Mesendoderm (in vitro differentiated cells): Measurements from ENCODE around the gene CTBP1.
"Not testable (repeated sequence)": the region's sequence is repeated elsewhere in the genome, so short reads cannot be mapped to it uniquely, and the experiment has no call there.

ENCODE experiments used
- DNase-seq: peaks from one replicate; pipeline ENCODE4 v3.0.0; 2013
- H2AK5ac ChIP-seq: 2 replicates; pipeline ENCODE4 v1.6.1; 2013; ENCODE audit warnings: low read length, inconsistent platforms
- H2BK120ac ChIP-seq: 2 replicates; pipeline ENCODE4 v1.6.1; 2013; ENCODE audit warnings: low read depth, mild to moderate bottlenecking, low read length, moderate library complexity, mixed read lengths
- H2BK15ac ChIP-seq: replicated peaks from 2 replicates; pipeline ENCODE4 v1.6.1; 2013; ENCODE audit warnings: low read depth, mild to moderate bottlenecking, moderate library complexity
- H2BK5ac ChIP-seq: 2 replicates; pipeline ENCODE4 v1.6.1; 2013; ENCODE audit warnings: low read length, inconsistent platforms
- H3K18ac ChIP-seq: 2 replicates; pipeline ENCODE4 v1.6.1; 2013; ENCODE audit warnings: mild to moderate bottlenecking, low read length, mixed read lengths
- H3K23ac ChIP-seq: one replicate; pipeline ENCODE4 v1.6.1; 2013; ENCODE audit warnings: low read length
- H3K27ac ChIP-seq: 2 replicates; pipeline ENCODE4 v1.5.1; 2013; ENCODE audit warnings: low read depth, mild to moderate bottlenecking, inconsistent platforms, low read length, moderate library complexity
- H3K27me3 ChIP-seq: 2 replicates; pipeline ENCODE4 v1.6.1; 2013; ENCODE audit warnings: low read length, control low read depth, mild to moderate bottlenecking, inconsistent platforms; ENCODE audit not compliant: insufficient read depth, poor library complexity
- H3K36me3 ChIP-seq: 2 replicates; pipeline ENCODE4 v1.6.1; 2013; ENCODE audit warnings: low read length, inconsistent platforms; ENCODE audit not compliant: control insufficient read depth, insufficient read depth
- H3K4ac ChIP-seq: one replicate; pipeline ENCODE4 v1.6.1; 2013; ENCODE audit warnings: low read depth, mild to moderate bottlenecking, low read length, moderate library complexity
- H3K4me1 ChIP-seq: 2 replicates; pipeline ENCODE4 v1.6.1; 2013; ENCODE audit warnings: low read depth, low read length, inconsistent platforms; ENCODE audit not compliant: control insufficient read depth
- H3K4me2 ChIP-seq: 2 replicates; pipeline ENCODE4 v1.6.1; 2013; ENCODE audit warnings: low read length
- H3K4me3 ChIP-seq: 2 replicates; pipeline ENCODE4 v1.5.1; 2013; ENCODE audit warnings: mild to moderate bottlenecking, low read length
- H3K56ac ChIP-seq: one replicate; pipeline ENCODE4 v1.6.1; 2013; ENCODE audit warnings: low read length
- H3K79me1 ChIP-seq: 2 replicates; pipeline ENCODE4 v1.6.1; 2013; ENCODE audit warnings: low read length, inconsistent platforms
- H3K79me2 ChIP-seq: 2 replicates; pipeline ENCODE4 v1.6.1; 2013; ENCODE audit warnings: mild to moderate bottlenecking, low read length; ENCODE audit not compliant: control insufficient read depth, insufficient read depth
- H3K9ac ChIP-seq: 2 replicates; pipeline ENCODE4 v1.6.1; 2013; ENCODE audit warnings: low read length, inconsistent platforms
- H4K5ac ChIP-seq: one replicate; pipeline ENCODE4 v1.6.1; 2013; ENCODE audit warnings: low read length
- H4K8ac ChIP-seq: one replicate; pipeline ENCODE4 v1.6.1; 2013; ENCODE audit warnings: low read depth, mild to moderate bottlenecking, control low read depth, low read length, moderate library complexity
- WGBS: extraction: QIAGEN DNeasy Blood & Tissue Kit; methylation state at CpG from one replicate; pipeline ENCODE4 v1.1.7; 2013; ENCODE audit warnings: low lambda C conversion rate, missing lambda C conversion rate; ENCODE audit not compliant: insufficient coverage; ENCODE audit errors: extremely low coverage; 5-methylcytosine and 5-hydroxymethylcytosine counted together

CTBP1 gene

GRCh38 chr4:1239141-1239949 is 9.6 kb downstream of the CTBP1 start:
- no peak overlapping the region for H3K18ac ChIP-seq
- no peak overlapping the region for H3K4me3 ChIP-seq
- no peak overlapping the region for H4K8ac ChIP-seq
- no peak overlapping the region for H2BK120ac ChIP-seq
- peaks cover 18% of the 10 kb centered on the region for H3K79me1 ChIP-seq
- H3K79me2 ChIP-seq, result peaks cover 40% of the 10 kb centered on the region
- no peak overlapping the region for H3K27ac ChIP-seq
- no peak for DNase-seq
- no peak overlapping the region for H3K4me2 ChIP-seq
- H3K23ac ChIP-seq, result no peak overlapping the region
- WGBS, result no CpG with 5 or more reads among the region's 43 CpGs
- no peak overlapping the region for H3K56ac ChIP-seq
- H2AK5ac ChIP-seq, result no peak overlapping the region
- H2BK5ac ChIP-seq, result no peak overlapping the region
- no peak overlapping the region for H3K4ac ChIP-seq
- no peak overlapping the region for H4K5ac ChIP-seq
- H3K9ac ChIP-seq, result no peak overlapping the region
- H3K36me3 ChIP-seq, result peaks cover 3% of the 10 kb centered on the region
- no peak overlapping the region for H2BK15ac ChIP-seq
- no peaks in the 10 kb centered on the region for H3K27me3 ChIP-seq
- H3K4me1 ChIP-seq, result no peaks in the 10 kb centered on the region

- Histone ChIP-seq H3K27ac (no peak overlapping the region), H3K4me3 (no peak overlapping the region), H3K18ac (no peak overlapping the region), H2AK5ac (no peak overlapping the region), H2BK120ac (no peak overlapping the region), H4K8ac (no peak overlapping the region), H3K79me1 (peaks cover 18% of the 10 kb centered on the region), H3K27me3 (no peaks in the 10 kb centered on the region), H4K5ac (no peak overlapping the region), H3K9ac (no peak overlapping the region), H2BK5ac (no peak overlapping the region), H3K4ac (no peak overlapping the region), H3K4me2 (no peak overlapping the region), H3K79me2 (peaks cover 33% of the 10 kb centered on the region), H2BK15ac (no peak overlapping the region), H3K56ac (no peak overlapping the region), H3K4me1 (no peaks in the 10 kb centered on the region), H3K36me3 (peaks cover 3% of the 10 kb centered on the region), H3K23ac (no peak overlapping the region)
- DNase-seq, result no peak
- no CpG with 5 or more reads among the region's 12 CpGs for WGBS
Measured at GRCh38 chr4:1238676-1239000, 10.3 kb downstream of the CTBP1 start.

- H3K79me2 ChIP-seq, result peaks cover 28% of the 10 kb centered on the region
- H3K4me2 ChIP-seq, result no peak overlapping the region
- no peak overlapping the region for H3K23ac ChIP-seq
- H3K27me3 ChIP-seq, result no peaks in the 10 kb centered on the region
- H3K79me1 ChIP-seq, result peaks cover 18% of the 10 kb centered on the region
- no peak overlapping the region for H4K5ac ChIP-seq
- H3K9ac ChIP-seq, result no peak overlapping the region
- H2BK15ac ChIP-seq, result no peak overlapping the region
- H3K36me3 ChIP-seq, result peaks cover 4% of the 10 kb centered on the region
- no peak overlapping the region for H2BK120ac ChIP-seq
- no peak overlapping the region for H3K4ac ChIP-seq
- no peak overlapping the region for H3K18ac ChIP-seq
- no peak overlapping the region for H2BK5ac ChIP-seq
- H3K27ac ChIP-seq, result no peak overlapping the region
- H4K8ac ChIP-seq, result no peak overlapping the region
- H3K4me1 ChIP-seq, result no peaks in the 10 kb centered on the region
- no peak overlapping the region for H3K4me3 ChIP-seq
- H3K56ac ChIP-seq, result no peak overlapping the region
- H2AK5ac ChIP-seq, result no peak overlapping the region
- DNase-seq, result no peak
- WGBS, result no CpG with 5 or more reads among the region's 39 CpGs
Measured at GRCh38 chr4:1237981-1238675, 10.8 kb downstream of the CTBP1 start.

GRCh38 chr4:1237261-1237660 is 11.7 kb downstream of the CTBP1 start:
- H3K18ac ChIP-seq, H2BK15ac ChIP-seq, H3K4me2 ChIP-seq, H3K4me3 ChIP-seq, H3K27ac ChIP-seq, H2AK5ac ChIP-seq, H3K9ac ChIP-seq, H3K27me3 ChIP-seq, H2BK5ac ChIP-seq, H4K8ac ChIP-seq, H3K4me1 ChIP-seq, H3K36me3 ChIP-seq, DNase-seq, H3K23ac ChIP-seq, H3K4ac ChIP-seq, H4K5ac ChIP-seq, H3K56ac ChIP-seq, H2BK120ac ChIP-seq: not testable (repeated sequence)
- H3K79me1 ChIP-seq, result peaks cover 14% of the 10 kb centered on the region
- WGBS, result no CpG with 5 or more reads among the region's 9 CpGs
- peaks cover 19% of the 10 kb centered on the region for H3K79me2 ChIP-seq

- H3K27ac ChIP-seq, H2BK15ac ChIP-seq, H3K4me1 ChIP-seq, H3K27me3 ChIP-seq, H2BK120ac ChIP-seq, H2AK5ac ChIP-seq, H3K4me3 ChIP-seq, H3K36me3 ChIP-seq, H3K9ac ChIP-seq, DNase-seq, H2BK5ac ChIP-seq, H3K18ac ChIP-seq, H3K23ac ChIP-seq, H4K5ac ChIP-seq, H3K56ac ChIP-seq, H4K8ac ChIP-seq, H3K4ac ChIP-seq, H3K4me2 ChIP-seq: not testable (repeated sequence)
- WGBS, result no CpG with 5 or more reads among the region's 13 CpGs
- H3K79me1 ChIP-seq, result peaks cover 12% of the 10 kb centered on the region
- peaks cover 15% of the 10 kb centered on the region for H3K79me2 ChIP-seq
Measured at GRCh38 chr4:1236836-1237235, 12.1 kb downstream of the CTBP1 start.
